GM18502 (cell line): Measurements from ENCODE around the gene SARS1.
A peak's percentile ranks its signal among the peaks of the same experiment; 100 is the strongest.

Experiments used
- ATAC-seq: cut with Tn5 transposase; IDR thresholded peaks from one replicate; pipeline ENCODE4 v1.9.1; 2021; ENCODE audit warnings: mild to moderate bottlenecking; ENCODE audit not compliant: unreplicated experiment, poor library complexity

Gene SARS1

DNA sequence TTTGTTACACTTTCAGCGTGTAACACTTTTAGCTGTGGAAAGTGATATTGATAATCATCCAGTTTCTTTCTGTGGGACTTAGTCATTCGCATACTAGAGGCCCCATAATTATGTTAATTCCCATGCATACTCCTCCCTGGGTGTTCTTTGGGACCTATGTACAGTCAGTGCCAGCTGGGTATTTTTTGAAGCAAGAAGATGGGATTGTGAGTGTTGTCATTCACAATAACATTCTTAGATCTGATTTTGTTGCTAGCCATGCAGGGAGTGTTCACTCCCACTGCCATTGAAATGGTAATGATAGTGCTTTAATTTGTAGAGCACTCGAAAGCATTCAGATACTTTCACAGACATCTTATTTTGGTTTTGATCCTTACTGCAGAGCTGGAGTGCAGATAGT, 11.6 kb downstream of the SARS1 start:
- ATAC-seq: no peak

DNA sequence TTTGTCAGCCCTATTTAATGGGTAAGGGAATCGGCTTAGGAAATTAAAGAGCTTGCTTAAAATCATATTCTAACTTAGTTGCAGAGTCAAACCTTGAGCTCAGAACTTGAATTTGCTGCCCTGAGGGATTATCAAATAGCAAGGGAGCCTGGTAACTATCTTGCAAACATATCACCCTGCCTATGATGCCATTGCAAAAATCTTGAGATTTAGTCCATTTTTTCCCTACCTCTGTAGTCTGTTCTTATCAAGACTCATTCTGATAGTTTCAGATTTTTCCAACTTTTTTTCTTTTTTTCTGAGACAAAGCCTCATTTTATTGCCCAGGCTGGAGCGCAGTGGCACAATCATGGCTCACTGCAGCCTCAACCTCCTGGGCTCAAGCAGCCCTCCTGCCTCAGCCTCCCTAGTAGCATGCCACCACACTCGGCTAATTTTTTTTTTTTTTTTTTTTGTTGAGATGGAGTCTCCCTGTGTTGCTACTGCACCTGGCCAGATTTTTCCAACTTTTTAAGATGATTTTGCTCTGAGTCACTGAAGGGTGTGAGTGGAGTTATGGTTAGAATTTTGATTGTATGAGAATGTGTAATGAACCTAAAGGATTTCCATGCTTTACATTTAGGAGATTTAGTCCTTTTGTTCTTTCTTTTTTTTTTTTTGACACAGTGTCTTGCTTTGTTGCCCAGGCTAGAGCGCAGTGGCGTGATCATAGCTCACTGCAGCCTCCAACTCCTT, 12.2 kb downstream of the SARS1 start:
- no peak for ATAC-seq

DNA sequence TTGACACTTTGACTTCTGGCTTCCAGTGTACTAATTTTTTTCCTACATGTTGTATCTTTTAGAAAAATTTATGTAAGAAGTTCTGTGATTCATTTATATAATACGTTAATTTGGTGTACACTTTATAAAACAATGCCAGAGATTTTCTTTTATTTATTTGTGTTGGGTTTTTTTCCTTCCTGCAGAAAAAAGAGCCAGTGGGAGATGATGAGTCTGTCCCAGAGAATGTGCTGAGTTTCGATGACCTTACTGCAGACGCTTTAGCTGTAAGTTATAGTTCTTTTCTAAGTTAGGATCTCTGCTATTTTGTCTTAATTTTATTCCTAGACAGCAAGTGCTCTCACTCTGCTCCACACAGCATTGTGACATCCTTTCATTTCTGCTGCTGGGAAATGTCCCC, 14.4 kb downstream of the SARS1 start:
- ATAC-seq: no peak

DNA sequence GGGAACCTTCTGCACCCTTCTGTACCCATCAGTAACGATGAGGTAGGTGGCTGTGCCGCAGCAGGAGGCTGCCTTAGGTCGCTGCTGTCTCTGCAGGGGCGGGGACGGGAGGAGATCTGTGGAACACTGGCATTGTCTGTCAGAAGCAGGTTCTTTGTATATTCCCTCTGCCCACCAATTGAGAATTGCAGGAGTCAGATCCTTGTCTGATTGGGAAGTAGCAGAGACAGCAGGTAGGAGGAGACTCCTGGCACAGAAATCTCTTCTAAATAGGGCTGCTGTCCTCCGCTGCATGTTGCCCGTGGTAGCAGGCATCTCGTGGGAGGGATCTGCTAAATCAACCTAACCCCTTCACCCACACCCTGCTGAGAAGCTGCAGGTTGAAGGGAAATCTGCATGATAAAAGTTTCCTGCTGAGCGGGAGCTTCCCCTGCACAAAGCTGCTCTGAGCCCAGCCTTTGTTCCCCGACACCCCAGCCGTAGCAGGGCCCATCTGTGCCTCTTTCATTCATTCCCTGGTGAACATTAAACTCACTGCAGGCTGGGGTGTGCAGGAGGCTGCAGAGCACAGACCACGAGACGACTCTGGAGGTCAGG, 15.9 kb downstream of the SARS1 start:
- ATAC-seq: no peak

DNA sequence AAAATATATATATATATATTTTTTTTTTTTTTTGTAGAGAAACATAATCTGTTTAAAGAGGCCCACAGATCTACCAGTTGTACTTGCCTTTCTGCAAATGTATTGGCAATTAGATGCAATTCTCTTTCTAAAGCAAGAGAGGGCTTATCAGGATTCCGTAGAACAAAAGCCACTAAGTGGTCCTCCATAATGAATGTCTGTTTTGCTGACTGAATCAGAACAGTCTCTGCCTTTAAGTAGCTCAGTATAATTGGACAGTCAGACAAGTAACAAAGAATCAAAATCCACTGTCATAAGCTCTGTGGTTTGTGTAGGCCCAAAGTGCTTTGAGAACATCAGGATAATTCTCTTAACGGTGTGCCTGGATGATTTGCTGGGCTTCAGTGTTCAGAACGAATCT, 17.3 kb downstream of the SARS1 start:
- no peak for ATAC-seq

DNA sequence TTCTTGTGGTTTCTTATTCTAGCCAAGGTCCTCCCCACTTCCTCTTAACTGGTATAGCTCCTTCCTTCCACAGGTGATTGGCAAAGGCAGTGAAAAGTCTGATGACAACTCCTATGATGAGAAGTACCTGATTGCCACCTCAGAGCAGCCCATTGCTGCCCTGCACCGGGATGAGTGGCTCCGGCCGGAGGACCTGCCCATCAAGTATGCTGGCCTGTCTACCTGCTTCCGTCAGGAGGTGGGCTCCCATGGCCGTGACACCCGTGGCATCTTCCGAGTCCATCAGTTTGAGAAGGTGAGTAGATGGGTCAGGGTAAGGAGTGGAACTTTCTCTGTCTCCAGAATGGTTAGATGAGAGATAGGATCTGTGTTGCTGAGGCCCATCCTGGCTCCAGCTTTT, 21.4 kb downstream of the SARS1 start:
- ATAC-seq: no peak

DNA sequence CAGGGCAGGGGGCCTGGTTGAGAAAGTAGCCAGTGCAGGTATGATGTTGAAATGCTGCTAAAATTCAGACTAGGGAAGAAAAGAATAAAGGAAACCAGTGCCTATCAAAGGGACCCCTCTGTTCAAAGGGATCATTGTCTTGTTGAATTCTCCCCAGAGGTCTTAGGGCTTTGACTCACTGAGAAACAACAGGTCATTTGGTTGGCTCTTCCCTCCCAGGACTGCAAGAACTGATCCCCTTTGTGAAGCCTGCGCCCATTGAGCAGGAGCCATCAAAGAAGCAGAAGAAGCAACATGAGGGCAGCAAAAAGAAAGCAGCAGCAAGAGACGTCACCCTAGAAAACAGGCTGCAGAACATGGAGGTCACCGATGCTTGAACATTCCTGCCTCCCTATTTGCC, 23.8 kb downstream of the SARS1 start:
- ATAC-seq: no peak

DNA sequence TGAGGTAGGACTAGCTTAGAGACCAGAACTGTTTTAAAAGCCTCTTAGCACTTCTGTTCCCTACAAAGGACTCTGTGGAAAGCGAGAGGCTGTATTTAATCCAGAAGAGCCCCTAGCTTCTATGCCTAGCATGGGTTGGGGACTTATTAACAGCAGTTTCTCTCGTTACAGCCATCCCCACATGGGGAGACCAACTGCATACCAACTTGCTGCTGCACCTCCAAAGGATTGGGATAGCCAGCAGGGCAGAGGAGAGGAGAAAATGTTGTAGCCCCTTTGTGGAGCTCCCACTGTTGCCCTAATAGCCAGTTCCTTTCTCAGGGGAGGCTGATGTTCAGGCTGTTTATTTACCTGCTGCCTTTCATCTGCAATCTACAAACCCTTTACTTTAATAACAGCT, 24.7 kb downstream of the SARS1 start:
- ATAC-seq: no peak

DNA sequence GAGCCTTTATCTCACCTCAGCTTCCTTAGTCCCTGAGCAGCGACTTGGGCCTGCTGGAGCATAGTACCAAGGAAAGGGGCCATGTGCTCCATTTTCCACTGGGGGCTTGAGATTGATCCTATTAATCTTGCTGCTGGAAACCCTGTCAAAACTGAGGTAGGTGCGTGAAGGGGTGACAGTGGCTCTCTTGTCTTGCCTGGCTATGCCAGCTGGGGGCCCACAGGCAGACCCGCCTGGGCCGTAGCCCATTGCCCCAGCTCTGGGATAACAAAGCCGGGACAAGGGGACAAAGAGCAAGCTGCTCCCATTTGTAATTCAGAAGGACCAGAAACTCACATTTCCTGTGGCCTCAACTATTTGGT, 25.3 kb downstream of the SARS1 start:
- no peak for ATAC-seq

DNA sequence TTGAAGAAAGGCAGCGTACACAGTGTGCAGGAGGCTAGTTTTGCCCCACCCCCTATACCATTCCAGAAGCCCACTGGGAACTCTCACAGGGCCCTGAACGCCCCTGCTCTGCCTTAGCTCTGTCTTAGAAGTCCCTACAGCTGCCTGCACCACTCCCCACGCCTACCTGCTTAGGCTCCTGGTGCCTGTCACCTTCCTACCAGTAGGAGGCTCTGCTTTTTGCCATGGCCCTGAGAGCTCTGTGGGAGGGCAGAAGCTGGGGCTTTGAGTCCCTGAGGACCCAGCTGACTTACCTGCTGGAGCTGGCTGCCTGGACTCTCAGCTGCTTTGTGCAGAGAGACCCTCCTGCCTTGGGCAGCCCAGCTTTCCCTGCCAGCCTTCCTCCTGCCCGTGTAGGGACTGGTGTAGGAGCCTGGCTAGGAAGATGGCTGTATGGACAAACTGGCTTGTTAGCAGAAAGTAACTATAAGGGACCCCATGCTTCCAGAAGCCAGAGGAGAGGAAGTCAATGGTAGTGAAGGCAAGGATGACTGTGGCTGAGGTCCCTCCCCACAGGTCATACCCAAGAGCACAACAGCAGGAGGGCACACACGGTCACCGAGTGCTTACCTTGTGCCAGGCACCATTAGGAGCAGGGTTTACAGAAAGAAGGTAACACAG, 25.8 kb downstream of the SARS1 start:
- peak; percentile 50 for ATAC-seq

DNA sequence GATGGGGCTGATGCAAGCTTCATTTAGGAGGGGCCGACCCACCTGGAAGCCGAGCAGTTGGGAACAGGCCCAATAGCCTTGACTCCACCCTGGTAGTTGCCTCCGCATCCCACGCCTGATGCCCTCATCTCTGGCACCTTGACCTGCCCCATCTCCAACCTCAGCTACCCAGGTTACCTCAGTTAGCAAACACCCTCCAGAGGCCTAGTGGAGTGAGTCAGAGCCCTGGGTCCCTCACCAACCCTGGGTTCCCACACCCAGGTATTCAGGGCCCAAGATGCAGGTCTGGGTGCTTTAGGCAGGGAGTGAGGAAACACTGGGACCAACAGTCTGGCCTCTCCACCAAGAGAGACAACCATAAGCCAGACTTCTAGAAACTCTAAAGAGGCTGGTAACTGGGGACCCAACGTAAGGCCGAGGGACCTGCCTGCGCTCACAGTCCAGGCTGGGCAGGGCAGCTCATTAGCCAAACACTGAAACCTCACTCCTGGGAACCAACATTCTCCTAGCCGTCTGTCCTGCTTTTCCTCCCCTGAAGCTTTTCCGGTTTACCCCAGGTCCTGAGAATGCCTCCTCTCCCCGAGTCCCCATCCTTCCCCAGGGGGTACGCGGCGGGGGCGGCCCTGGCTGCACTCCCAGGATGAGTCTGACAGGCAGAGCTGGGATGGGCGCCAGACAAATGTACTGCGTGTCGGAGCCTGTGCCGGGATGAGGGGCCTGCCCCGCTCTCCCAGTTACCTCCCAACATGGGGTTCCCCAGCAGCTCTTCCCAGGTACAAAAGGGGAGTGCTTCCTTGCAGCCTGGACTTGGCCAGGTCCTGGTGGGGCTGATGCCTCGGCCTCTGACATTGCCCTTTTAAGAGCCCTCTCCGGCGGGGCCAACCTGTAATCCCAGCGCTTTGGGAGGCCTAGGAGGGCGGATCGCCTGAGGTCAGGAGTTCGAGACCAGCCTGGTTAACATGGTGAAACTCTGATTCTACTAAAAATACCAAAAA, 26.7 kb downstream of the SARS1 start:
- ATAC-seq: no peak

DNA sequence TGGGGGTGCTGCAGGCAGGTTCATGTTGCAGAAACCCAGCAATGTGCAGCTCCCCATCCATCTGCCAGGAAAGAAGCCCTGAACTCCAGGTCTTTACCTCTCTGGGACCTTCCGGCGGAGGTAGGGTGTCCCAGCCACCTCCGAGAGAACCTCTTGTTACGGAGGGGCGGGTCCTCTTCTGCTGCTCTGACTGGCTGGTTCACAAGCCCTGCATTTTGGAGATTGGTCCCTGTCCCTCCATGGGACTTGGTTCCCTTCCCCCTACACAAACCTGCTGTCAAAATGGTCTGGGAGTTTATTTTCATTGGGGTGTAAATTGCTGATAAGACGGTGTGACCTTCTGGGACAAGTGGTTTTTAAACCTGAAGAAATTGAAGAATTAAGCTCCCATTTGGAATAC, 27.6 kb downstream of the SARS1 start:
- no peak for ATAC-seq

DNA sequence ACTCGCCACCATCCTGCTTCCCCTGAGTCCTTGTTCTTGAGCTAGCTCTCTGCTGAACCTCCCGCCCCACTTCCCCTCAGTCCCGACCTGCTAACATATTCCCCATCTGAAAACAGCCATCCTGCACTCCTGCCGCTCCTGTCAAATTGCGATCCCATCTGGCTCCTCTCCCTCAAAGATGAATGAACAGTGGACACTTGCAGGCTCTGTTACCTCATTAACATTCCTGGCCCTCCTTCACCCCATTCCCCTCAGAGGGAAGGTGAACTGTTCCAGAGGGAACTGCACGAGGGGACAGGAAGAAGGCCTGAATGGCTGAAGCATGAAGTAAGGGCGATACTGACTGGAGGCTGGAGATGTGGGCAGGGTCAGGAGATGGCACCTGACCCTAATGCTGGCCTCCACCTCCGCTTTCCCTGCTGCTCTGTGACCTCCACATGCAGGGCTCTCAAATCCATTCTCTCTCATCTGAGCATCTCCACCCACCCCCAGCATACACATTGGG, 28.2 kb downstream of the SARS1 start:
- no peak for ATAC-seq

DNA sequence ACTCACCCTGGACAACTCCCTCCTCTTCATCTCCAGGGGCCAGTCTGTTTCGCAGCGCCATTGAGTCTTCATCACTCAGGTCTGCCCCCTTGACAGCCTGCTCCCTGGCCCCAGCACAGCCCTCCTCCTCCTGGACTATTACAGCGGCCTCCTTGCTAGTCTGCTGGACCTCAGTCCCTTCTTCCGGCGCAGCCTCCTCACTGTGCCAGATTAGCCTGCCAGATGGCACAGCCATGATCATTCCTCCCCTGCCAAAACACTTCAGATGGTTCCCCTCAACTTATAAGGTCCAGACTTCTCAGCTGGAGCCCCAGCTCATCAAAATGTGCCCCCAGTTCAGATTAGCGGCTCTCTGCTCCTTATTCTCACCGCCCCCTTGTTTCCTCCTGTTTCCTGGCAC, 28.7 kb downstream of the SARS1 start:
- ATAC-seq: no peak

DNA sequence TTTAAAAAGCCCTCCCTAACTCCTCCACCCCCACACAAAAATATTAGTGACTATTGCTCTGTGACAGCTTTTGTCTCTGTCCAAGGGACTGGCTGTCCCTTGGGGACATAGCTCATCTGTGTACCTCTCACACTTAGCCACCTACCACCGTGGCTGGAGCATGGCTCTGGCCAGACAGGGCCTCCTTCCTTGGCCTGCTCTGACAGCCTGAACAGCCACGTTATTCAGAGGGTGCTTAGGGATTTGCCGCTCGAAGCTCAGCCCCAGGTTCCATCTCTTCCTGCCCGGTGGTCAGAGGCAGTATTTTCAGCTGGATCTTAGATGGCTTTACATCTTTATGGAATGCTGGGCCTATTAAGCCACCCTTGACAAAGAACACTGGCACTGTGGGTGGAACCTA, 29.5 kb downstream of the SARS1 start:
- no peak for ATAC-seq

DNA sequence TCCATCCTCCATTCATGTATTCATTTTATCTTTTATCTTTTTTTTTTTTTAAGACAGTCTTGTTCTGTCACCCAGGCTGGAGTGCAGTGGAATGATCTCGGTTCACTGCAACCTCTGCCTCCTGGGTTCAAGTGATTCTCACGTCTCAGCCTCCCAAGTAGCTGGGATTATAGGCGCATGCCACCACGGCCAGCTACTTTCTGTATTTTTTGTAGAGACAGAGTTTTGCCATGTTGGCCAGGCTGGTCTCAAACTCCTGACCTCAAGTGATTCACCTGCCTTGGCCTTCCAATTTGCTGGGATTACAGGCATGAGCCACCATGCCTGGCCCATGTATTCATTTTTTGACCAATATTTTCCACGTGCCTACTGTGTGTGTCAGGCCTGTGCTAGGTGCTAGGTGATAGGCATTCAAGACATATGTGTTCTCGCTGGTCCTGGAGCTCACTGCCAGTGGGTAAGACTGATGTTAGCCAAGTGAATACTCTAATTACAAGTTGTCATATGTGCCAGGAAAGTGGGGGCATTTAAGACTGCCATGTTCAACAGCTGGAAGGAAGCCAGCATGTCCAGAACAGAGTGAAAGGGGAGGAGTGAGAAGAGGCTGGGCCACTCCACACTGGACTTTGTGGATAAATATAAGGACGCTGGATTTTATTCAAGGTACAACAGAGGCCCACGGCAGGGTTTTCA, 30.3 kb downstream of the SARS1 start:
- no peak for ATAC-seq

DNA sequence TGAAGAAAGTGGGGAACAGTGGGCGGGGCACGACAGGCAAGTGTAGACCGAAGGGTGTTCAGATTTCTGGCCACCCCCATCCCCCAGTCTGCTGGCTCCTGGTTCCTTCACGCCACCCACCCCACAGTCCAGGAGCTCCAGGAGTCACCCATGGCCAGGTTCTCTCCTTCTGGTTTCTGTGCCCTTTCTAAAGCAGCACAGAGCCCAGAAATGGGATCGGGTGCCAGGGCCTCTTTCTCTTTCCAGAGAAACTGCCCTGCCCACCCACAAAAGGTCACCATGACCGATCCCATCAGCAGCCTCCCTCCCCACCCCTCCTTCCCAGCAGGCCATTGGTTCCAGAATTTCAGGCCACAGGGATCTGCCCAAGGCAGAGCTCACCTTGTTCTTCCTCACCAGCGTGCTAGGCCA, 32.4 kb downstream of the SARS1 start:
- ATAC-seq: no peak

DNA sequence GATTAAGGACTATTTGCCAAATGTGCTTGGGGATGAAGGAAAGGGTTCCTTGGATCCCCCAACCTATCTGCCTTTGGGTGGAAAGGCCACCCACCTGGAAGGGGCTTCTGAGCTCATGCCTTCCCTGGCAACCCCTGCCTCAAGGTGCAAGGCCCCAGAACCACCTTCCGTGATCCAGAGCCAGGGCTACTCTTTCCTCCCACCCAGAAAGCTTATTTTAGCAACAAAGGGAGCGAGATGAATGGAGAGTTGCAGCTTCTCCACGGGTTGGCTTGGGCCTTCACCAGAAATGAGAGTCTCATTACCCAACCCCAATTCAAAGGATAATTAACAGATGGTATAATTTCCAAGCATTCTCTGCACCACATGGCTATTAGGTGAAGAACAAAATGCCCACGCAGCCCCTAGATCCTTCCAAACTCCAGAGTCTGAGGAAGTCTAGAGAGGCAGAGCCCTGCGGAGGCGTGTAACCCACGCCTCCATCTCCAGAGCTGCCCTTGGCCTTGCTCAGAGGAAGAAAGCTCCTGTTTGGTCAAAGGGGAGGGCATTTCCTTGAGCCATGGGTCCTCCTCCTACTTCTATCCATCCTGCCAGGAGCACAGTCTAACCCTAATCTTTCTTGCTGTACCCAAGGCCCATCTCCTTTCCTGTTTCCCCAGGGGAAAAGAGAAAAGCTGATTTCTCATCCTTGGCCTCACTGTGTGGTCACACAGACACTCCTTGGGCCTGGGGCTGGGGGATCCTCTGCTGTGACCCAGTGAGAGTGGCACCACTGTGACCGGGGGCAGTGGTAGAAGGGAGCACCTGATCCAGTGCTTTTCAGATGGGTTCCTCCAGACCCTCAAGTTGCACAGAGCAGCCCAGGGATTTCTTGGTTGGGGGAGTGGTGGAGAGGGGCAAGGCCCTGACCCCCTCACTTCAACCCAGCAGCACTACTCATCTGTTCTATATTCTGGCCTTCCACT, 34.0 kb downstream of the SARS1 start:
- no peak for ATAC-seq

DNA sequence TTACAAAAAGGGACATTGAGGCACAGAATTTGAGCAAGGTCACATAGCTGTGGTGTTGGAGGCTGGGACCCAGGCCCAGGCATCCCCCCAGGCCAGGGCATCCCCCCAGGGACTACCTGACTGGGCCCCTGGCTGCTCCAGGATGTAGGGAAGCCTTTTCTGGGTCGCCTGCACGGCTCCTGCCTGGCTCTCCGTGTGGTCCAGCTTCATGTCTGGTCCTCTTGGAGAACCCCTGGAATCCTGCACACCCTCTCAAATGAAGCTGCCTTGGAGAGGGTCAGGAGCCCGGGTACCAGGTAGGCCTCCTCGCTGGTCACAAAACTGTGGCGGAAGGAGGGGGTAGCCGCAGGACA, 34.7 kb downstream of the SARS1 start:
- no peak for ATAC-seq
